Trophoblast cell (in vitro differentiated cells and primary cell): ENCODE data around the gene GTSF1L.

ENCODE experiments used
- DNase-seq, 2 donors: peaks; one replicate each; pipeline ENCODE4 v3.0.0-alpha.2; 2016
- H2AFZ ChIP-seq: 2 replicates; pipeline ENCODE4 v1.6.1; 2013; ENCODE audit warnings: low read length, moderate library complexity, mild to moderate bottlenecking; ENCODE audit not compliant: insufficient read depth, poor library complexity
- H2AK5ac ChIP-seq: 2 replicates; pipeline ENCODE4 v1.6.1; 2013; ENCODE audit warnings: mild to moderate bottlenecking, low read length
- H2BK120ac ChIP-seq: 2 replicates; pipeline ENCODE4 v1.6.1; 2013; ENCODE audit warnings: low read length, mild to moderate bottlenecking, moderate library complexity; ENCODE audit not compliant: insufficient read depth, poor library complexity
- H2BK12ac ChIP-seq: 2 replicates; pipeline ENCODE4 v1.6.1; 2013; ENCODE audit warnings: mild to moderate bottlenecking, low read length, moderate library complexity
- H2BK5ac ChIP-seq: 2 replicates; pipeline ENCODE4 v1.6.1; 2013; ENCODE audit warnings: low read length, low read depth, moderate library complexity, mild to moderate bottlenecking; ENCODE audit not compliant: poor library complexity
- H3K14ac ChIP-seq: 2 replicates; pipeline ENCODE4 v1.6.1; 2013; ENCODE audit warnings: mild to moderate bottlenecking, low read length
- H3K18ac ChIP-seq: 2 replicates; pipeline ENCODE4 v1.6.1; 2013; ENCODE audit warnings: mild to moderate bottlenecking, low read length
- H3K23ac ChIP-seq: 2 replicates; pipeline ENCODE4 v1.6.1; 2013; ENCODE audit warnings: low read length
- H3K27ac ChIP-seq: 2 replicates; pipeline ENCODE4 v1.5.1; 2013; ENCODE audit warnings: low read depth, mild to moderate bottlenecking, inconsistent platforms, low read length, moderate library complexity
- H3K27me3 ChIP-seq: 2 replicates; pipeline ENCODE4 v1.6.1; 2013; ENCODE audit warnings: inconsistent platforms, mild to moderate bottlenecking, low read length, moderate library complexity; ENCODE audit not compliant: insufficient read depth
- H3K36me3 ChIP-seq, 2 experiments: 1 replicate in 1 of 2; 2 replicates in 1 of 2; pipeline ENCODE4 v1.6.1; 2013; ENCODE audit warnings: low read length in 2 of 2, mild to moderate bottlenecking in 2 of 2, moderate library complexity in 1 of 2; ENCODE audit not compliant: insufficient read depth in 2 of 2, control insufficient read depth in 1 of 2
- H3K4ac ChIP-seq: 2 replicates; pipeline ENCODE4 v1.6.1; 2013; ENCODE audit warnings: low read depth, mild to moderate bottlenecking, low read length, moderate library complexity
- H3K4me1 ChIP-seq, 2 experiments: 1 replicate in 1 of 2; 2 replicates in 1 of 2; pipeline ENCODE4 v1.6.1; 2013; ENCODE audit warnings: low read length in 2 of 2, mild to moderate bottlenecking in 2 of 2, moderate library complexity in 1 of 2; ENCODE audit not compliant: insufficient read depth in 2 of 2, control insufficient read depth in 1 of 2
- H3K4me2 ChIP-seq: 2 replicates; pipeline ENCODE4 v1.6.1; 2013; ENCODE audit warnings: inconsistent platforms, mild to moderate bottlenecking, low read length, moderate library complexity
- H3K4me3 ChIP-seq: 2 replicates; pipeline ENCODE4 v1.5.1; 2013; ENCODE audit warnings: mild to moderate bottlenecking, low read depth, low read length, inconsistent platforms
- H3K79me1 ChIP-seq: one replicate; pipeline ENCODE4 v1.6.1; 2013; ENCODE audit warnings: low read length
- H3K79me2 ChIP-seq: 2 replicates; pipeline ENCODE4 v1.6.1; 2013; ENCODE audit warnings: low read length, mild to moderate bottlenecking; ENCODE audit not compliant: control insufficient read depth, insufficient read depth, poor library complexity
- H3K9ac ChIP-seq: 2 replicates; pipeline ENCODE4 v1.6.1; 2013; ENCODE audit warnings: mild to moderate bottlenecking, low read length
- H3K9me3 ChIP-seq: 2 replicates; pipeline ENCODE4 v1.6.1; 2013; ENCODE audit warnings: low read depth, mild to moderate bottlenecking, control low read depth, inconsistent platforms, low read length; ENCODE audit not compliant: insufficient read depth
- H4K12ac ChIP-seq: 2 replicates; pipeline ENCODE4 v1.6.1; 2013; ENCODE audit warnings: low read depth, mild to moderate bottlenecking, low read length, moderate library complexity
- H4K8ac ChIP-seq: 2 replicates; pipeline ENCODE4 v1.6.1; 2013; ENCODE audit warnings: low read depth, mild to moderate bottlenecking, low read length, moderate library complexity
- H4K91ac ChIP-seq: one replicate; pipeline ENCODE4 v1.6.1; 2013; ENCODE audit warnings: low read depth, mild to moderate bottlenecking, low read length, moderate library complexity
- WGBS: extraction: QIAGEN DNeasy Blood & Tissue Kit; methylation state at CpG from one replicate; pipeline ENCODE4 v1.1.7; 2013; ENCODE audit warnings: missing lambda C conversion rate; ENCODE audit not compliant: insufficient read length, insufficient coverage; ENCODE audit errors: extremely low coverage; 5-methylcytosine and 5-hydroxymethylcytosine counted together

The GTSF1L gene

GRCh38 chr20:43728686-43729255 lies 2.0 kb upstream of the GTSF1L start:
- no peak overlapping the region for H3K4me2 ChIP-seq
- H3K36me3 ChIP-seq = no peaks in the 10 kb centered on the region
- H3K79me1 ChIP-seq = no peaks in the 10 kb centered on the region
- H4K8ac ChIP-seq = no peak overlapping the region
- no peaks in the 10 kb centered on the region for H3K9me3 ChIP-seq
- H3K79me2 ChIP-seq = no peaks in the 10 kb centered on the region
- no peak overlapping the region for H3K4ac ChIP-seq
- H3K4me3 ChIP-seq = no peak overlapping the region
- no peak for DNase-seq
- no CpG with 5 or more reads among the region's 7 CpGs for WGBS
- no peak overlapping the region for H2BK120ac ChIP-seq
- H2BK12ac ChIP-seq = no peak overlapping the region
- H4K91ac ChIP-seq = no peak overlapping the region
- no peak overlapping the region for H3K14ac ChIP-seq
- no peaks in the 10 kb centered on the region for H3K27me3 ChIP-seq
- H3K9ac ChIP-seq = no peak overlapping the region
- no peak overlapping the region for H3K27ac ChIP-seq
- no peak overlapping the region for H3K23ac ChIP-seq
- no peak overlapping the region for H3K18ac ChIP-seq
- H2AK5ac ChIP-seq = no peak overlapping the region
- no peak overlapping the region for H4K12ac ChIP-seq
- H2AFZ ChIP-seq = no peak overlapping the region
- H3K4me1 ChIP-seq = no peaks in the 10 kb centered on the region
- H2BK5ac ChIP-seq = no peak overlapping the region

GRCh38 chr20:43727980-43728590 lies 1.3 kb upstream of the GTSF1L start:
- H3K23ac ChIP-seq = no peak overlapping the region
- H3K18ac ChIP-seq = no peak overlapping the region
- no peaks in the 10 kb centered on the region for H3K9me3 ChIP-seq
- H4K91ac ChIP-seq = no peak overlapping the region
- H2BK120ac ChIP-seq = no peak overlapping the region
- H3K27ac ChIP-seq = no peak overlapping the region
- H3K14ac ChIP-seq = no peak overlapping the region
- no peak overlapping the region for H4K8ac ChIP-seq
- WGBS = no CpG with 5 or more reads among the region's 1 CpG
- H2AK5ac ChIP-seq = no peak overlapping the region
- no peak overlapping the region for H2BK12ac ChIP-seq
- H3K36me3 ChIP-seq = no peaks in the 10 kb centered on the region
- no peaks in the 10 kb centered on the region for H3K79me2 ChIP-seq
- H3K4me3 ChIP-seq = no peak overlapping the region
- no peak overlapping the region for H3K4ac ChIP-seq
- no peak overlapping the region for H2BK5ac ChIP-seq
- H2AFZ ChIP-seq = no peak overlapping the region
- no peak overlapping the region for H4K12ac ChIP-seq
- no peak overlapping the region for H3K4me2 ChIP-seq
- H3K9ac ChIP-seq = no peak overlapping the region
- no peak for DNase-seq
- H3K4me1 ChIP-seq = no peaks in the 10 kb centered on the region
- no peaks in the 10 kb centered on the region for H3K27me3 ChIP-seq
- no peaks in the 10 kb centered on the region for H3K79me1 ChIP-seq

GRCh38 chr20:43726333-43726732 lies 469 bp downstream of the GTSF1L start:
- no peaks in the 10 kb centered on the region for H3K9me3 ChIP-seq
- H3K36me3 ChIP-seq = no peaks in the 10 kb centered on the region
- H3K4me1 ChIP-seq = no peaks in the 10 kb centered on the region
- H4K8ac ChIP-seq = no peak overlapping the region
- no peaks in the 10 kb centered on the region for H3K79me1 ChIP-seq
- H3K14ac ChIP-seq = no peak overlapping the region
- H2AFZ ChIP-seq = no peak overlapping the region
- H2BK120ac ChIP-seq = no peak overlapping the region
- no peak overlapping the region for H3K18ac ChIP-seq
- no peak overlapping the region for H2BK12ac ChIP-seq
- no CpG with 5 or more reads among the region's 10 CpGs for WGBS
- no peak overlapping the region for H2BK5ac ChIP-seq
- no peak overlapping the region for H3K4ac ChIP-seq
- no peak overlapping the region for H3K23ac ChIP-seq
- H3K4me3 ChIP-seq = no peak overlapping the region
- no peak overlapping the region for H4K12ac ChIP-seq
- H3K4me2 ChIP-seq = no peak overlapping the region
- no peak for DNase-seq
- H3K79me2 ChIP-seq = no peaks in the 10 kb centered on the region
- no peak overlapping the region for H2AK5ac ChIP-seq
- H3K27me3 ChIP-seq = no peaks in the 10 kb centered on the region
- H4K91ac ChIP-seq = no peak overlapping the region
- no peak overlapping the region for H3K9ac ChIP-seq
- no peak overlapping the region for H3K27ac ChIP-seq

DNA sequence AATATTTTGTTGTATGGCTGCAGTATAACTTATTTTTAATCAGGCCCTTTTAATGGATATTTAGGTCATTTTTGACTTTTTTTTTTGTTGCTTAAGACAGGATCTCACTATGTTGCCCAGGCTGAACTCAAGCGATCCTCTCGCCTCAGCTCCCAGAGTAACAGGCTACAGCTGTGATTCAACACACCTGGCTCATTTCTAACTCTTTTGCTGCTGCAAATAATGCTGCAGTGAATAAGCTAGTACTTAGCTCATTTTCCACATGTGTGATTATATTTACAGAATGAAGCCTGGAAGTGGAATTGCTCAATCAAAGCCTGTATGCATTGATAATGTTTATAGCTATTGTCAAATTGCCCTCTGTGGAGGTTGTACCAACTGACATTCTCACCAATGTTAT lies 1.1 kb downstream of the GTSF1L start:
- H3K4me3 ChIP-seq = no peak overlapping the region
- no peak overlapping the region for H2BK120ac ChIP-seq
- no peak overlapping the region for H3K14ac ChIP-seq
- H3K9me3 ChIP-seq = no peaks in the 10 kb centered on the region
- H4K8ac ChIP-seq = no peak overlapping the region
- H3K79me2 ChIP-seq = no peaks in the 10 kb centered on the region
- no peak overlapping the region for H3K9ac ChIP-seq
- H3K36me3 ChIP-seq = no peaks in the 10 kb centered on the region
- no peak overlapping the region for H3K27ac ChIP-seq
- no peak overlapping the region for H3K18ac ChIP-seq
- H3K27me3 ChIP-seq = no peaks in the 10 kb centered on the region
- no peak overlapping the region for H2BK12ac ChIP-seq
- DNase-seq = no peak
- no peaks in the 10 kb centered on the region for H3K79me1 ChIP-seq
- H3K4me1 ChIP-seq = no peaks in the 10 kb centered on the region
- no peak overlapping the region for H3K23ac ChIP-seq
- no CpG with 5 or more reads among the region's 2 CpGs for WGBS
- H3K4me2 ChIP-seq = no peak overlapping the region
- H3K4ac ChIP-seq = no peak overlapping the region
- no peak overlapping the region for H4K12ac ChIP-seq
- no peak overlapping the region for H2AK5ac ChIP-seq
- no peak overlapping the region for H2BK5ac ChIP-seq
- no peak overlapping the region for H4K91ac ChIP-seq
- no peak overlapping the region for H2AFZ ChIP-seq
